Thymus (tissue), 11 donors: ENCODE measurements around the gene TMEM259. TPM values are rescaled to one million over a fixed set of nuclear protein-coding genes. Genes with fewer than 3 reads are reported as not detected.

Experiments
- DNase-seq, 9 donors: peaks; one replicate each; pipeline ENCODE4 v3.0.0-alpha.2; 2013; ENCODE audit warnings: low spot score in 9 of 9, low read depth in 6 of 9, missing footprints in 1 of 9
- H3K27ac ChIP-seq, 2 donors: one replicate each; pipeline ENCODE4 v1.5.1; 2013; ENCODE audit warnings: control low read depth in 1 of 2, low read depth in 1 of 2, low read length in 1 of 2, mild to moderate bottlenecking in 1 of 2, moderate library complexity in 1 of 2
- H3K27me3 ChIP-seq, 2 donors: one replicate each; pipeline ENCODE4 v1.5.1; 2013; ENCODE audit warnings: low read length in 1 of 2; ENCODE audit not compliant: control insufficient read depth in 2 of 2, insufficient read depth in 1 of 2
- H3K36me3 ChIP-seq, 2 donors: one replicate each; pipeline ENCODE4 v1.5.1; 2013; ENCODE audit warnings: low read length in 1 of 2, mild to moderate bottlenecking in 1 of 2, moderate library complexity in 1 of 2; ENCODE audit not compliant: control insufficient read depth in 2 of 2, insufficient read depth in 2 of 2
- H3K4me1 ChIP-seq, 2 donors: one replicate each; pipeline ENCODE4 v1.5.1; 2013; ENCODE audit warnings: low read length in 2 of 2; ENCODE audit not compliant: control insufficient read depth in 2 of 2, insufficient read depth in 2 of 2
- H3K4me3 ChIP-seq, 2 donors: one replicate each; pipeline ENCODE4 v1.5.1; 2013; ENCODE audit warnings: low read length in 2 of 2, control low read depth in 1 of 2, mild to moderate bottlenecking in 1 of 2
- H3K9me3 ChIP-seq, 2 donors: one replicate each; pipeline ENCODE4 v1.5.1; 2013; ENCODE audit warnings: low read length in 1 of 2, mild to moderate bottlenecking in 1 of 2; ENCODE audit not compliant: control insufficient read depth in 2 of 2, insufficient read depth in 1 of 2
- WGBS: extraction: QIAGEN DNeasy Blood & Tissue Kit; methylation state at CpG from one replicate; pipeline ENCODE4 v1.1.7; 2013; 5-methylcytosine and 5-hydroxymethylcytosine counted together
- polyA plus RNA-seq: library from polyadenylated mRNA; stranded (reverse); fragments of 200-250 nt; gene quantifications from one replicate; pipeline ENCODE4 v1.2.3, GENCODE V29; 2013
- total RNA-seq: library from RNA; stranded (reverse); fragments of 120-200 nt; gene quantifications from one replicate; pipeline ENCODE4 v1.2.4, GENCODE V29; 2013
- donor health status: healthy.

The TMEM259 gene
- total and polyA plus RNA-seq, 2 donors, result 73.1 to 359 TPM

- no peak overlapping the region for H3K4me3 ChIP-seq
- H3K27me3 ChIP-seq, result no peaks in the 10 kb centered on the region
- H3K4me1 ChIP-seq, result no peaks in the 10 kb centered on the region
- no peak for DNase-seq
- no peak overlapping the region for H3K27ac ChIP-seq
- peaks cover 31 to 60% of the 10 kb centered on the region in 2 donors for H3K36me3 ChIP-seq
- WGBS, result 96% methylated on average over 92 of the region's 92 CpGs
- no peaks in the 10 kb centered on the region for H3K9me3 ChIP-seq
These were observed 11.6 kb downstream of the TMEM259 start for GRCh38 chr19:1009041-1009980.

- Histone ChIP-seq H3K4me1 (no peaks in the 10 kb centered on the region), H3K36me3 (peaks cover 23 to 51% of the 10 kb centered on the region in 2 donors), H3K9me3 (no peaks in the 10 kb centered on the region), H3K4me3 (no peak overlapping the region), H3K27me3 (peaks cover 0 to 1% of the 10 kb centered on the region in 2 donors), H3K27ac (no peak overlapping the region)
- DNase-seq, result no peak
- 98% methylated on average over 45 of the region's 45 CpGs for WGBS
These were observed 12.5 kb downstream of the TMEM259 start for GRCh38 chr19:1008268-1009040.

GRCh38 chr19:1007399-1008251 is 13.3 kb downstream of the TMEM259 start:
- Histone ChIP-seq H3K27me3 (peaks cover 2 to 6% of the 10 kb centered on the region in 2 donors), H3K9me3 (no peaks in the 10 kb centered on the region), H3K27ac (no peak overlapping the region), H3K4me1 (no peaks in the 10 kb centered on the region), H3K36me3 (peaks cover 16 to 43% of the 10 kb centered on the region in 2 donors), H3K4me3 (no peak overlapping the region)
- WGBS, result 98% methylated on average over 73 of the region's 73 CpGs
- DNase-seq, result no peak

- no peak for DNase-seq
- H3K36me3 ChIP-seq, result peaks cover 8 to 35% of the 10 kb centered on the region in 2 donors
- no peak overlapping the region for H3K27ac ChIP-seq
- 90% methylated on average over 27 of the region's 27 CpGs for WGBS
- H3K4me3 ChIP-seq, result no peak overlapping the region
- no peaks in the 10 kb centered on the region for H3K9me3 ChIP-seq
- peaks cover 5 to 14% of the 10 kb centered on the region in 2 donors for H3K27me3 ChIP-seq
- H3K4me1 ChIP-seq, result no peaks in the 10 kb centered on the region
These were observed 14.1 kb downstream of the TMEM259 start for GRCh38 chr19:1006711-1007398.

- Histone ChIP-seq H3K4me1 (peaks cover 4 to 5% of the 10 kb centered on the region in 2 donors), H3K4me3 (no peak overlapping the region), H3K36me3 (peaks cover 5 to 17% of the 10 kb centered on the region in 2 donors), H3K27me3 (peaks cover 22 to 29% of the 10 kb centered on the region in 2 donors), H3K27ac (no peak overlapping the region), H3K9me3 (peaks cover 0 to 7% of the 10 kb centered on the region in 2 donors)
- no peak for DNase-seq
- 94% methylated on average over 70 of the region's 70 CpGs for WGBS
These were observed 15.9 kb downstream of the TMEM259 start for GRCh38 chr19:1004803-1005664.

- H3K9me3 ChIP-seq, result peaks cover 0 to 7% of the 10 kb centered on the region in 2 donors
- WGBS, result 82% methylated on average over 32 of the region's 32 CpGs
- H3K36me3 ChIP-seq, result peaks cover 2 to 10% of the 10 kb centered on the region in 2 donors
- H3K4me3 ChIP-seq, result no peak overlapping the region
- peaks cover 4 to 5% of the 10 kb centered on the region in 2 donors for H3K4me1 ChIP-seq
- DNase-seq, result no peak
- no peak overlapping the region for H3K27ac ChIP-seq
- H3K27me3 ChIP-seq, result peaks cover 27 to 36% of the 10 kb centered on the region in 2 donors
These were observed 16.6 kb downstream of the TMEM259 start for GRCh38 chr19:1004204-1004802.

- Histone ChIP-seq H3K9me3 (peaks cover 0 to 7% of the 10 kb centered on the region in 2 donors), H3K27ac (no peak overlapping the region), H3K36me3 (no peaks in the 10 kb centered on the region), H3K27me3 (peaks cover 38 to 47% of the 10 kb centered on the region in 2 donors), H3K4me3 (no peak overlapping the region), H3K4me1 (peaks cover 4 to 5% of the 10 kb centered on the region in 2 donors)
- WGBS, result 93% methylated on average over 37 of the region's 37 CpGs
- no peak for DNase-seq
These were observed 17.6 kb downstream of the TMEM259 start for GRCh38 chr19:1003283-1003682.
